GM23338 (cell line): ENCODE data around the gene TFAP2A. TPM values are rescaled to one million over a fixed set of nuclear protein-coding genes. Genes with fewer than 3 reads are reported as not detected.
A peak's percentile ranks its signal among the peaks of the same experiment; 100 is the strongest.

Source experiments
- ATAC-seq: fragments of 200-7000 bp; cut with Tn5 transposase; 3 replicates; pipeline ENCODE4 v1.9.1; 2020
- DNase-seq: peaks from one replicate; pipeline ENCODE4 v3.0.0-alpha.2; 2015; ENCODE audit warnings: low spot score
- H2AFZ ChIP-seq: fragments of 200-600 bp; sonication (generic); 2 replicates; pipeline ENCODE4 v1.8.0; 2016; ENCODE audit warnings: antibody characterized with exemption, mild to moderate bottlenecking, moderate library complexity
- H3F3A ChIP-seq: fragments of 200-600 bp; sonication (generic); replicated peaks from 2 replicates; pipeline ENCODE4 v1.8.0; 2017; ENCODE audit warnings: antibody characterized with exemption, mixed run types, low read depth
- H3K27ac ChIP-seq: fragments of 200-600 bp; sonication (generic); 2 replicates; pipeline ENCODE4 v1.6.1; 2016; ENCODE audit warnings: low read depth
- H3K27me3 ChIP-seq: fragments of 200-600 bp; sonication (generic); 2 replicates; pipeline ENCODE4 v1.8.0; 2016; ENCODE audit warnings: mild to moderate bottlenecking, mixed run types, moderate library complexity; ENCODE audit not compliant: insufficient read depth
- H3K36me3 ChIP-seq: fragments of 200-600 bp; sonication (generic); 2 replicates; pipeline ENCODE4 v1.8.0; 2016; ENCODE audit warnings: mild to moderate bottlenecking; ENCODE audit not compliant: insufficient read depth
- H3K4me1 ChIP-seq: fragments of 200-600 bp; sonication (generic); 2 replicates; pipeline ENCODE4 v1.8.0; 2016; ENCODE audit warnings: mild to moderate bottlenecking, moderate library complexity; ENCODE audit not compliant: insufficient read depth
- H3K4me2 ChIP-seq: fragments of 200-600 bp; sonication (generic); 2 replicates; pipeline ENCODE4 v1.7.1; 2017; ENCODE audit warnings: mixed run types
- H3K4me3 ChIP-seq: fragments of 200-600 bp; sonication (generic); 2 replicates; pipeline ENCODE4 v1.6.1; 2016; ENCODE audit warnings: mixed run types
- H3K79me2 ChIP-seq: fragments of 200-600 bp; sonication (generic); replicated peaks from 2 replicates; pipeline ENCODE4 v1.8.0; 2017; ENCODE audit warnings: mild to moderate bottlenecking; ENCODE audit not compliant: insufficient read depth
- H3K9me2 ChIP-seq: fragments of 200-600 bp; sonication (generic); 2 replicates; pipeline ENCODE4 v1.8.0; 2017; ENCODE audit not compliant: insufficient read depth
- H4K20me1 ChIP-seq: fragments of 200-600 bp; sonication (generic); replicated peaks from 2 replicates; pipeline ENCODE4 v1.8.0; 2017; ENCODE audit warnings: mild to moderate bottlenecking; ENCODE audit not compliant: insufficient read depth
- H3K27ac Mint-ChIP-seq: 2 replicates; pipeline ENCODE4 v1.8.0; 2020; ENCODE audit warnings: inconsistent platforms, mild to moderate bottlenecking, moderate library complexity, mixed read lengths
- H3K27me3 Mint-ChIP-seq: 3 replicates; pipeline ENCODE4 v1.8.0; 2022; ENCODE audit warnings: low read depth, mild to moderate bottlenecking, moderate library complexity, mixed read lengths, inconsistent platforms; ENCODE audit not compliant: insufficient read depth, poor library complexity
- H3K36me3 Mint-ChIP-seq: 3 replicates; pipeline ENCODE4 v1.8.0; 2021; ENCODE audit warnings: low read depth, mild to moderate bottlenecking, inconsistent platforms, moderate library complexity, mixed read lengths
- H3K4me1 Mint-ChIP-seq: 3 replicates; pipeline ENCODE4 v1.8.0; 2020; ENCODE audit warnings: mild to moderate bottlenecking, inconsistent platforms, mixed read lengths
- H3K4me3 Mint-ChIP-seq: 3 replicates; pipeline ENCODE4 v1.8.0; 2021; ENCODE audit warnings: moderate library complexity, mild to moderate bottlenecking, inconsistent platforms, mixed read lengths
- H3K9me3 Mint-ChIP-seq: 3 replicates; pipeline ENCODE4 v1.8.0; 2020; ENCODE audit warnings: moderate library complexity, mild to moderate bottlenecking, inconsistent platforms, mixed read lengths
- CTCF ChIP-seq, 2 experiments: fragments of 200-600 bp in 1 of 2; sonication (generic) in 1 of 2; conservative IDR thresholded peaks; 2 replicates each; pipeline versions ENCODE4 v1.5.1 to v1.6.1; 2016 to 2017; ENCODE audit warnings: antibody characterized with exemption in 2 of 2, low read depth in 2 of 2, mild to moderate bottlenecking in 2 of 2, moderate library complexity in 1 of 2
- EZH2 ChIP-seq: fragments of 200-600 bp; sonication (generic); IDR thresholded peaks from one replicate; pipeline ENCODE4 v1.8.0; 2017; ENCODE audit warnings: antibody characterized with exemption, mild to moderate bottlenecking, low read depth; ENCODE audit not compliant: unreplicated experiment
- EZH2phosphoT487 ChIP-seq: fragments of 200-600 bp; sonication (generic); IDR thresholded peaks from one replicate; pipeline ENCODE4 v1.8.1; 2018; ENCODE audit warnings: antibody characterized with exemption; ENCODE audit not compliant: unreplicated experiment
- JUNB ChIP-seq: IDR thresholded peaks from one replicate; pipeline ENCODE4 v1.6.1; 2016; ENCODE audit warnings: antibody characterized with exemption; ENCODE audit not compliant: unreplicated experiment
- POLR2AphosphoS5 ChIP-seq: IDR thresholded peaks from 2 replicates; pipeline ENCODE4 v1.6.1; 2016; ENCODE audit warnings: antibody characterized with exemption, low read depth
- REST ChIP-seq: IDR thresholded peaks from one replicate; pipeline ENCODE4 v1.6.1; 2018; ENCODE audit warnings: antibody characterized with exemption; ENCODE audit not compliant: unreplicated experiment
- STAT1 ChIP-seq: IDR thresholded peaks from one replicate; pipeline ENCODE4 v1.6.1; 2016; ENCODE audit warnings: antibody characterized with exemption; ENCODE audit not compliant: unreplicated experiment
- ZNF114 ChIP-seq: fragments of 250-450 bp; sonication (Bioruptor Pico); IDR thresholded peaks from 2 replicates; pipeline ENCODE4 v1.5.0; 2020; ENCODE audit warnings: mild to moderate bottlenecking, moderate library complexity
- ZNF331 ChIP-seq: fragments of 250-450 bp; sonication (Bioruptor Pico); IDR thresholded peaks from 2 replicates; pipeline ENCODE4 v1.5.0; 2020; ENCODE audit warnings: low read depth, mild to moderate bottlenecking, moderate library complexity
- polyA plus RNA-seq: library from polyadenylated mRNA; unstranded; fragments of >200 nt; fragmentation: Nextera tagmentation; extraction: Ambion mirVana; gene quantifications from 2 replicates; pipeline ENCODE4 v1.2.1, GENCODE V29; 2016
- total RNA-seq: library from RNA; depleted of rRNA; stranded (reverse); fragments of >200 nt; shearing (Covaris generic); gene quantifications from 2 replicates; pipeline ENCODE4 v1.2.3, GENCODE V29; 2014

TFAP2A gene
- total and polyA plus RNA-seq, 2 experiments from 2014 or later, result not detected

DNA sequence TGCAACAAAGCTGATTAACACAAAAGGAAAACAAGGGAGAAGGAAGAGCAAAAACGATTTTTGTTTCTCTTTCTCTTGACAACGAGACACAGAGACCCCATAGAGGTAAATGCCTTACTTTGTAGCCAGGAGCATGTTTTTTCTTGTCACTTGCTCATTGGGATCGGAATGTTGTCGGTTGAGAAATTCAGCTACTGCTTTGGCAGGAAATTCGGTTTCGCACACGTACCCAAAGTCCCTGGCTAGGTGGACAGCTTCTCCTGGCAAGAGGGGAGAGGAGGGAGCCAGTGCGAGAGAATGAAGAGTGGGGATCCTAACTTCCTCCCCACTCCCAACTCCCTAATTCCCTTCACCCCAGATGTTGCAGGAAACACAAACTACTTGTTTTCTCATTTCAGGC is 14.5 kb downstream of the TFAP2A start:
- Mint-ChIP-seq H3K36me3 (no peaks in the 10 kb centered on the region), H3K27ac (no peak overlapping the region), H3K4me1 (peaks cover 60% of the 10 kb centered on the region), H3K9me3 (no peaks in the 10 kb centered on the region; the same call in 2 of the 3 replicates), H3K27me3 (peaks cover 94% of the 10 kb centered on the region), H3K4me3 (no peak overlapping the region; the same call in 2 of the 3 replicates)
- DNase-seq (peak; percentile 59), ATAC-seq (no peak)
- no peaks in the 10 kb centered on the region for H4K20me1 ChIP-seq
- no peaks in the 10 kb centered on the region for H3K36me3 ChIP-seq
- H3K79me2 ChIP-seq, result no peaks in the 10 kb centered on the region
- no peak overlapping the region for H3K27ac ChIP-seq
- H3K4me3 ChIP-seq, result peak overlapping the region; percentile 22; the same call in 1 of the 2 replicates
- peak overlapping the region; percentile 45 for H3K4me2 ChIP-seq
- no peak overlapping the region for H2AFZ ChIP-seq
- H3K9me2 ChIP-seq, result no peaks in the 10 kb centered on the region
- peaks cover 82% of the 10 kb centered on the region for H3K4me1 ChIP-seq
- TF ChIP-seq REST, result no peak
- no peak for TF ChIP-seq STAT1
- TF ChIP-seq CTCF (conservative IDR thresholded peaks at IDR 0.05; ENCODE audit: low read depth in 2 of 2), result no peak
- no peak for TF ChIP-seq ZNF114
- peaks cover 89% of the 10 kb centered on the region for H3K27me3 ChIP-seq
- peaks cover 32% of the 10 kb centered on the region for H3F3A ChIP-seq

GRCh38 chr6:10399451-10399850 is 15.4 kb downstream of the TFAP2A start:
- no peaks in the 10 kb centered on the region for H3K9me3 Mint-ChIP-seq
- H3K4me3 ChIP-seq, result peak overlapping the region; percentile 42; the same call in 1 of the 2 replicates
- peak overlapping the region; percentile 74 for H3K4me2 ChIP-seq
- no peak overlapping the region for H3K4me3 Mint-ChIP-seq
- H3K27ac ChIP-seq, result no peak overlapping the region
- H4K20me1 ChIP-seq, result 0 out of 2 replicates have a peak, but pooled peaks cover 4% of the 10 kb centered on the region
- H3K36me3 Mint-ChIP-seq, result no peaks in the 10 kb centered on the region
- no peak for ATAC-seq
- peaks cover 92% of the 10 kb centered on the region for H3K27me3 ChIP-seq
- no peak overlapping the region for H3K27ac Mint-ChIP-seq
- H2AFZ ChIP-seq, result no peak overlapping the region
- no peaks in the 10 kb centered on the region for H3K79me2 ChIP-seq
- H3K27me3 Mint-ChIP-seq, result peaks cover 95% of the 10 kb centered on the region
- peaks cover 88% of the 10 kb centered on the region for H3K4me1 ChIP-seq
- no peaks in the 10 kb centered on the region for H3K9me2 ChIP-seq
- H3K4me1 Mint-ChIP-seq, result peaks cover 58% of the 10 kb centered on the region
- DNase-seq, result no peak
- H3K36me3 ChIP-seq, result no peaks in the 10 kb centered on the region
- peaks cover 35% of the 10 kb centered on the region for H3F3A ChIP-seq
- no peak for TF ChIP-seq CTCF (conservative IDR thresholded peaks at IDR 0.05; ENCODE audit: low read depth in 2 of 2)
- TF ChIP-seq ZNF331 (CRISPR knock-in tag), result no peak
- no peak for TF ChIP-seq EZH2phosphoT487
- TF ChIP-seq POLR2AphosphoS5, result no peak
- TF ChIP-seq JUNB, result no peak
- no peak for TF ChIP-seq EZH2
